ENCODE results near the gene MDK.

DNA sequence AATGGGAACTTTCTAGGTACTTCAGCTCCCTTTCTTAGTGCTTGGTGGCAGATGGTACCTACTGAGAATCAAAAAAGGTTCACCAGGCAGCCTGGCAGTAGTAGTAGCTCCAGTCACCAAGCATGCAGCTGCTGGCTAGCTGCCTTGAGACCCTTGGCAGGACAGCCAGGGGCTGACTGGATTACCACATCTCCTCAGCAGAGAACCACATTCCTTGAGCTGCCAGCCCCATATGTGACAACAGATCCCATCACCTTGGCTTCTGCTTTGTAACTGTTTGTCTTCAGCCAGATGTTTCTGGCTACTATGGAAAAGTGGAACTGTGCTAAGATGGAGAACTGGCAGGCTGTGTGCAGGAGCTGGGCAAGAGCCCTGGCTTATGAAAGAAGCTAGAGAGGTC, 49.7 kb downstream of the MDK start:
- TF ChIP-seq POLR2A (IDR thresholded peaks at IDR 0.05; ENCODE audit: low read depth, low read length) (no peak), CTCF (conservative IDR thresholded peaks at IDR 0.05; ENCODE audit: low read depth, low read length) (no peak), ELK1 (IDR thresholded peaks at IDR 0.05; ENCODE audit: borderline replicate concordance, low read depth, low read length) (no peak), RFX5 (IDR thresholded peaks at IDR 0.05; ENCODE audit: low read depth, low read length) (no peak), SMC3 (IDR thresholded peaks at IDR 0.05; ENCODE audit: low read depth, low read length) (no peak), MAFK (IDR thresholded peaks at IDR 0.05; ENCODE audit: low read depth, low read length) (no peak), CEBPB (IDR thresholded peaks at IDR 0.05; ENCODE audit: low read depth, low read length) (no peak), RAD21 (IDR thresholded peaks at IDR 0.05; ENCODE audit: low read length) (no peak), MXI1 (IDR thresholded peaks at IDR 0.05; ENCODE audit: borderline replicate concordance, low read depth, low read length) (no peak), USF2 (IDR thresholded peaks at IDR 0.05; ENCODE audit: low read depth, low read length) (no peak), NFE2L2 (IDR thresholded peaks at IDR 0.05; ENCODE audit: low read depth, low read length) (no peak), RCOR1 (IDR thresholded peaks at IDR 0.05; ENCODE audit: insufficient replicate concordance, low read length) (no peak)

Measured in IMR-90 (cell line).